HS-27A (cell line): Measurements from ENCODE around the gene CARD11.

Experiments used
- DNase-seq: peaks from one replicate; pipeline ENCODE4 v3.0.0-alpha.2; 2012; ENCODE audit warnings: low read depth, missing footprints

Gene CARD11

GRCh38 chr7:2905500-2905899 is 138.2 kb downstream of the CARD11 start:
- DNase-seq = no peak

DNA sequence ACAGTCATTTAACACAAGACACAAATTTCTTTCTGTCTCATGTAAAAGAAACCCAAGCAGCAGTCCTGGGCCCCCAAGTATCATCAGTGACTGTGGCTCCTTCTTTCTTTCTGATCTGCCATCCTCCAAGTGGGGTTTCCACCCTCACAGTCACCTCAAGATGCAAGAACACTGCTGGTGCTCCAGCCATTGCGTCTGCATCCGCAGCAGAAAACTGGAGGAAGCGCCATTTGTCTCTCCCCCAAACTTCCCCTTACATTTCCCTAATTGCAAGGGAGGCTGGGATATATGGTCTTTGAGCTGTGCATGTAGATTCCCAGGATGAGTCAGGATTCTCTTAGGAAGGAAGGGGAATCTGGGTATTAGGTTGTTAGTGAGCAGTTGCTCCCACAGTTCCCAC is 138.6 kb downstream of the CARD11 start:
- DNase-seq = no peak

GRCh38 chr7:2904202-2904601 is 139.5 kb downstream of the CARD11 start:
- DNase-seq = no peak

GRCh38 chr7:2903682-2904162 is 139.9 kb downstream of the CARD11 start:
- DNase-seq = no peak

DNA sequence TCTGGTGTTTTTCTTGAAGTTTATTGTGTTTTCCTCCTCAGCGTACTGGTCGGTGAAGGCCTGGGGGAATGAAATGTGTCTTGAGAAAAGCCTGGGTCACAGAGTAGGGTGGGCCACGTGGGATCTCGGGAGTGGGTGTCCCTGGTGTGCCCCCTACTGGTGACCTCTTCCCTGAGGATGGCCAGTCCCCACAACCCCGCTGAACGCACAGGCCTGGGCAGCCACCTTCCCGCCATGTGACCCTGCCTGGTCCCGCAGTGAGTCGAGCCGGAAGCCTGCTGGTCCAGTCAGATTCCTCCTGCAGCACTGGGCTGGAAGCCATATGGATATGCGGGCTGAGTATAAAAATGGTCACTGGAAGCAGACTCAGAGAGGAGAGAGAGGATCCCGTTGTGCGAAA is 146.6 kb downstream of the CARD11 start:
- no peak for DNase-seq

GRCh38 chr7:2896131-2896530 is 147.5 kb downstream of the CARD11 start:
- DNase-seq = no peak

- no peak for DNase-seq
These were observed 149.3 kb downstream of the CARD11 start for GRCh38 chr7:2894118-2894940.

DNA sequence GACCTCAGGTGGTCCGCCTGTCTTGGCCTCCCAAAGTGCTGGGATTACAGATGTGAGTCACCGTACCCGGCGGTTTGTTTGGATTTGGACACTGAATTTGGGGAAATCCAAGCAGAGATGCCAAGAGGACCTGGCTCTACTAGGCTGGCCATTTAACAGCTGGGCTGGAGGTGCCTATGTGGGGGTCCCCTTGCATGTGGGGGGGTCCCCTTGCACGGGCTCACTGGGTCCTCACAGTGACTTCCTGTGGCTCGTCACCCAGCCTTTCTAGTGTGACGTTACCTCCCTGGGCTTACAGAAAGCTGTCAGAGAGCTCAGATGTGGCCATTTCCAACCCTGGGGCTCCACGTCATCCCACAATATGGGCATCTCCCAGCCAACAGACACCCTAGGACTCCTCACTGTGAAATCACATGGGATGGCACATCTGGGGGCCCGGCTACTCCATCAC is 150.2 kb downstream of the CARD11 start:
- no peak for DNase-seq

DNA sequence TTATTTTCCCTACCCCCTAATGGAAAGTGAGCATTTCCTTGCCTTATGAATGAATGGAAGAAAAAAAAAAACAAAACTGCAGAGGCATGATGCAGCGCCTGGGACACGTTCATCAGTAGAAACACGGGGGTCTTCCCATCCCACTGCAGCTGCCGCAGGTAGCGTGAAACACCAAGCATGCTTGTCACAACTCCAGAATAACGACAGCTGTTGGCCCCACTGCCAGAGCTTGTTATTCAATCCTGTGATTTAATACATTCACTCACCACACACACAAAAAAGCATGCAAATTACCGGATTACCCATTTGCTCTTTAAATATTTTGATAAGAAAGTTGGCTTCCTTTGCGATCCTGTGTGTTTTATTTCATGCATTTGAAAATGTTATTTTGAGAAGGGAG is 151.1 kb downstream of the CARD11 start:
- no peak for DNase-seq

DNA sequence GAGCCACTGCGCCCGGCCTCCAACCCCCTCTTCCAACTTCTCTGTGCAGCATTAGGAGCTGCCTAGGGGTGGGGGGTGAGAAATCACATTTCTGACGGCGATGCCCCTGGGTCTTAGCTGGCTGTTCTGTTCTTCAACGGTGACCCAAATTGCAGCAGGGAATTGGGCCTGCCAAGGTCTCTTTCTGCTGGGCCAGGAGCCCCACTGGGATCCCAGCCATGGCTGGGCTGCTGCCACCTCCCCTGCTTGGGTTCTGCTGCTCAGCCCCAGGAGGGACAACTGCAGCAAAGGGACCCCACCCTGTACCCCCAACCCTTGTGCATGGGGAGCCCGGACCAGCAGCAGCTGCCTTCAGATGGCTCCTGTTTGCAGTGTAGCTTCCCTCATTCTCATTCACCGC is 155.9 kb downstream of the CARD11 start:
- DNase-seq = no peak

DNA sequence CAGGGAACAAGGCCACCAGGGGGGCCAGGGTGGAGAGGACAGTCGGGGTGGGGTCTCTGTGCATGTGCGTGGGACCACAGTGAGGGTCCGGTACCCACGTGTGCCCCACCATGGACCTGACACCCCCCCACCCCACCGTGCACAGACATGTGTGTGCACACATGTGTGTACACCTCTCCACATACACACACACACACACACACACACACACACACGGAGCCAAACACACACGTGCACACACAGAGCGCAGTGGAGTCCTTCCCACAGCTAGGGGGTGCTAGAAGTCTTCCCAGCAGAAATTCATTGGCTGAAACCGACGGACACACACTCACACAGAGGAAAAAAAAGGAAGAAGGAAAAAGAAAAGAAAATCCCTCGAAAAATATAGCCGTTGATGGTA is 156.8 kb downstream of the CARD11 start:
- no peak for DNase-seq

- DNase-seq = no peak
These were observed 157.3 kb downstream of the CARD11 start for GRCh38 chr7:2886391-2886790.

DNA sequence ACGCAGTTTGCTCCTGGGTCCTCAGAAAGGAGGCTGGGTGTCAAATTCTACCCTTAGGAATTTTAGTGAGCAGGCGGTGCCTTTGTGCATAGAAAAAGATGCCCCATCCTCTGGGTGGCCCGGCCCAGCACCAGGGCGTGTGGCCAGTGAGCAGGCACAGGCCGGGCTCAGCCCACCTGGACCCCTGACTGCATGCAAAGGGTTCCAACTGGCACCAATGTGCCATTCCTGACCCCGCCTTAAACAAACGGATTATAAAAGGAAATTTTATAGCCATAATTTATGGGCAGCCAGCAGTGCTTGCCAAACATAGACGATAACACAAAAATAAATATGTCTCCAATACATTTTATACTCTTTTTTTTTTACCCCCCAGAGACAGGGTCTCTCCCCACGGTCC is 159.5 kb downstream of the CARD11 start:
- DNase-seq = no peak

GRCh38 chr7:2883101-2883500 is 160.6 kb downstream of the CARD11 start:
- no peak for DNase-seq

DNA sequence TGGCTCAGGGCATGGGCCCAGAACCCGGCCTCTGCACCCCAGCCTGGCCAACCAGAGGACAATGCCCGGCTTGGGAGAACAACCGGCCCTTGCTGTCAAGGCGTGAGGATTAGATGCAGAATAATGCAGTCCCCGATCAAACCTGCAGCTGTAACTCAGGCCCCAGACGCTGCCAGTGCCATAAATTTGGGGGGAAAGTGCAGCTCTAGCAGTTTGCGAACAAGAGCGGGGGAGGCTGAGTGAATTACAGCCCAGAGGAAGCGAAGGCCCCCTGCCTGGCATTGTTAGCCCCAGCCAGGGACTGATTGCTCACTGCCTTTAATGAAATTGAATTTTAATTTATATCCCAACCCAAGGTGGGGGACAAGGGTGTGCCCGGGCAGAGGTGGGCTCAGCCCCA is 161.6 kb downstream of the CARD11 start:
- no peak for DNase-seq

- DNase-seq = no peak
These were observed 162.7 kb downstream of the CARD11 start for GRCh38 chr7:2880874-2881533.

GRCh38 chr7:2880051-2880450 is 163.6 kb downstream of the CARD11 start:
- DNase-seq = no peak

DNA sequence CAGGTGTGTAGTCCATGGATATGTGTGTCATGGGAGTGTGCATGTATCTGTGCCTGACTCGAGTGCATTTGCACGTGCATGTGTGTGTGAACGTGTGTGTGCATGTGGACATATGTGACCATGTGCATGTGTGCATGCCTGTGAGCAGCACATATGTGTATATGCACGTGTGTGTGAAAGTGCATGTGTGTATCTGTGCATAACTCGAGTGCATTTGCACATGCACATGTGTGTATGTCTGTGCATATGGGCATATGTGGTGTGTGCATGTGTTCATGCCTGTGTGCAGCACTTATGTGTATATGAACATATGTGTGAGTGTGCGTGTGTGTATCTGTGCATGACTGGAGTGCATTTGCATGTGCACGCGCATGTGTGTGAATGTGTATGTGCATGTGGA is 164.3 kb downstream of the CARD11 start:
- DNase-seq = no peak

DNA sequence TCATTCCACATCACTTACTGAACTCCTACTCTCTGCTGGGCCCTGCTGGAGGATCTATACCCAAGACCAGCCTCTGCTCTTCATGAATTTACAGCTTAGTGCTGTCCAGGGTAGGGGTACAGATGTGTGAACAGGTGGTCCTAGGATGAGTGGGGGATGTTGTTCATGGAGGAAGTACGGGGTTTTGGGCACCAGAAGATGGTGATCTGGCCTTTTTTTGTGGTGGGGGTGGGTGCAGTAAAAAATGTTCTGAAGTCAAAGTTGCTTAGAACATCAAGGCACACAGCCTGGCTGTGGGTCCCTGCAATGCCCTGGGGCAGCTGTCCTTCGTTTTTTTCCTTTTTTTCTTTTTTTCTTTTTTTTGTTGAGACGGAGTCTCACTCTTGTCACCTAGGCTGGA is 165.4 kb downstream of the CARD11 start:
- DNase-seq = no peak

- no peak for DNase-seq
These were observed 167.5 kb downstream of the CARD11 start for GRCh38 chr7:2876031-2876731.

- DNase-seq = no peak
These were observed 169.7 kb downstream of the CARD11 start for GRCh38 chr7:2873686-2874551.

- no peak for DNase-seq
These were observed 170.5 kb downstream of the CARD11 start for GRCh38 chr7:2873146-2873545.
